K562 (cell line): ENCODE measurements around the gene SERTAD1. TPM values are rescaled to one million over a fixed set of nuclear protein-coding genes. Genes with fewer than 3 reads are reported as not detected.

ENCODE experiments used
- ATAC-seq: fragments of 200-7000 bp; cut with Tn5 transposase; 3 replicates; pipeline ENCODE4 v1.9.1; 2020; ENCODE audit warnings: moderate library complexity
- BruUV-seq: library from RNA; stranded (reverse); fragments of 400-500 nt; replicated peaks from 2 replicates; lab custom pipeline; 2021; lab: Mats Ljungman, UMichigan
- CTCF ChIA-PET: fragments of 300-600 bp; formaldehyde crosslinking; extraction: SDS; loops from one replicate; lab custom pipeline; 2021; ENCODE audit warnings: low intra/inter-chr PET ratio; lab: Yijun Ruan, JAX
- POLR2A ChIA-PET: fragments of 300-600, 350-650 bp; sonication (Branson Sonifier 250); formaldehyde crosslinking; extraction: SDS; loops from one replicate; lab custom pipeline; 2021; ENCODE audit warnings: antibody characterized with exemption, inconsistent platforms; lab: Yijun Ruan, JAX
- DNase-seq, 4 experiments: peaks; one replicate each; pipeline versions ENCODE4 v3.0.0 to v3.0.0-alpha.2; 2011 to 2018; ENCODE audit warnings: low spot score in 3 of 4, mixed read lengths in 3 of 4; ENCODE audit errors: extremely low read depth in 1 of 4
- FAIRE-seq: peaks from 2 replicates; lab custom pipeline; 2011; peaks lifted over from hg19 to GRCh38; lab: Jason Lieb, UNC
- H2AFZ ChIP-seq: 2 replicates; pipeline ENCODE4 v1.6.0; 2011; ENCODE audit warnings: low read depth, low read length, control low read depth, inconsistent platforms
- H3K27ac ChIP-seq: fragments of 200-600 bp; 3 replicates; pipeline ENCODE4 v1.8.0; 2011; ENCODE audit warnings: low read depth, mild to moderate bottlenecking, control low read depth, inconsistent platforms, low read length, moderate library complexity, mixed read lengths; ENCODE audit errors: extremely low read depth
- H3K27me3 ChIP-seq, 2 experiments: fragments of 300-600 bp in 1 of 2; 2 replicates in 1 of 2; 3 replicates in 1 of 2; pipeline versions ENCODE4 v1.6.0 to v1.8.0; 2011; ENCODE audit warnings: inconsistent platforms in 2 of 2, low read length in 2 of 2, mild to moderate bottlenecking in 1 of 2, mixed read lengths in 1 of 2, moderate library complexity in 1 of 2; ENCODE audit not compliant: control insufficient read depth in 2 of 2, insufficient read depth in 2 of 2
- H3K36me3 ChIP-seq: fragments of 300-600 bp; 3 replicates; pipeline ENCODE4 v1.8.0; 2011; ENCODE audit warnings: mild to moderate bottlenecking, low read length, inconsistent platforms; ENCODE audit not compliant: control insufficient read depth, insufficient read depth
- H3K4me1 ChIP-seq, 2 experiments: fragments of 200-600 bp in 1 of 2; replicated peaks in 1 of 2; 2 replicates in 1 of 2; 3 replicates in 1 of 2; pipeline versions ENCODE4 v1.5.1 to v1.8.0; 2011; ENCODE audit warnings: inconsistent platforms in 2 of 2, low read length in 2 of 2, mild to moderate bottlenecking in 1 of 2, mixed read lengths in 1 of 2, moderate library complexity in 1 of 2; ENCODE audit not compliant: control insufficient read depth in 2 of 2, insufficient read depth in 2 of 2
- H3K4me2 ChIP-seq: 2 replicates; pipeline ENCODE4 v1.6.1; 2011; ENCODE audit warnings: low read length, control low read depth, inconsistent platforms, mixed read lengths; ENCODE audit not compliant: insufficient read depth
- H3K4me3 ChIP-seq: fragments of 200-600 bp; sonication (generic), shearing (Covaris generic); 2 replicates; pipeline ENCODE4 v1.5.1; 2016; ENCODE audit warnings: control low read depth, inconsistent platforms
- H3K79me2 ChIP-seq: fragments of 200-600 bp; 3 replicates; pipeline ENCODE4 v1.8.0; 2011; ENCODE audit warnings: low read length, inconsistent platforms; ENCODE audit not compliant: control insufficient read depth, insufficient read depth
- H3K9ac ChIP-seq, 2 experiments: 2 replicates each; pipeline versions ENCODE4 v1.6.0 to v1.6.1; 2011; ENCODE audit warnings: low read depth in 2 of 2, low read length in 2 of 2, control low read depth in 1 of 2, inconsistent platforms in 1 of 2, mild to moderate bottlenecking in 1 of 2, mixed read lengths in 1 of 2; ENCODE audit not compliant: insufficient read depth in 1 of 2
- H3K9me1 ChIP-seq: one replicate; pipeline ENCODE4 v1.6.0; 2011; ENCODE audit warnings: inconsistent platforms, mild to moderate bottlenecking, low read length, moderate library complexity; ENCODE audit not compliant: control insufficient read depth, insufficient read depth
- H3K9me3 ChIP-seq: replicated peaks from 2 replicates; pipeline ENCODE4 v1.5.1; 2011; ENCODE audit warnings: low read depth, low read length, inconsistent platforms; ENCODE audit not compliant: control insufficient read depth, insufficient read depth
- H4K20me1 ChIP-seq: replicated peaks from 2 replicates; pipeline ENCODE4 v1.6.1; 2011; ENCODE audit warnings: low read length, inconsistent platforms, mixed read lengths; ENCODE audit not compliant: control insufficient read depth, insufficient read depth
- BCL6 ChIP-seq: fragments of 250-450 bp; sonication (Bioruptor Pico); IDR thresholded peaks from 2 replicates; pipeline ENCODE4 v1.4.0; 2020
- BMI1 ChIP-seq: fragments of 150-350 bp; IDR thresholded peaks from 2 replicates; pipeline ENCODE4 v1.6.1; 2014; ENCODE audit warnings: low read length
- CREB3 ChIP-seq: fragments of 450-650 bp; conservative IDR thresholded peaks from 2 replicates; pipeline ENCODE4 v1.6.1; 2016; ENCODE audit warnings: missing genetic modification characterization, low read depth, mild to moderate bottlenecking, missing compliant biosample characterization, moderate library complexity
- CREM ChIP-seq: IDR thresholded peaks from 2 replicates; pipeline ENCODE4 v1.6.1; 2014; ENCODE audit warnings: antibody characterized with exemption, low read depth
- CTCFL ChIP-seq: IDR thresholded peaks from 2 replicates; pipeline ENCODE4 v1.6.1; 2011; ENCODE audit warnings: borderline replicate concordance, low read depth, mild to moderate bottlenecking, moderate library complexity, low read length; ENCODE audit not compliant: insufficient read depth, poor library complexity, severe bottlenecking
- FOSL1 ChIP-seq: fragments of 200-800 bp; sonication (Bioruptor generic); conservative IDR thresholded peaks from 2 replicates; pipeline ENCODE4 v1.6.1; 2016; ENCODE audit warnings: missing genetic modification characterization, missing compliant biosample characterization
- GATAD2B ChIP-seq: fragments of 450-650 bp; IDR thresholded peaks from 2 replicates; pipeline ENCODE4 v1.6.1; 2017; ENCODE audit warnings: mild to moderate bottlenecking, borderline replicate concordance
- HNRNPLL ChIP-seq: fragments of 200-400 bp; formaldehyde crosslinking; IDR thresholded peaks from 2 replicates; pipeline ENCODE4 v1.6.1; 2017; ENCODE audit warnings: low read length, low read depth, mild to moderate bottlenecking; ENCODE audit not compliant: poor library complexity, severe bottlenecking
- JUND ChIP-seq, 2 experiments: IDR thresholded peaks; 2 replicates in 1 of 2; 3 replicates in 1 of 2; pipeline ENCODE4 v1.6.1; 2011; ENCODE audit warnings: borderline replicate concordance in 2 of 2, low read depth in 2 of 2, low read length in 2 of 2, improper control_type of control experiment in 1 of 2, missing biosample characterization in 1 of 2, missing genetic modification characterization in 1 of 2, missing genetic modification reagents in 1 of 2
- NFYB ChIP-seq: IDR thresholded peaks from 2 replicates; pipeline ENCODE4 v1.6.1; 2011; ENCODE audit warnings: mild to moderate bottlenecking, moderate library complexity; ENCODE audit not compliant: insufficient read length; ENCODE audit errors: extremely low read depth
- PRPF4 ChIP-seq: fragments of 200-400 bp; formaldehyde crosslinking; IDR thresholded peaks from one replicate; pipeline ENCODE4 v1.6.1; 2017; ENCODE audit warnings: low read length, low read depth, mild to moderate bottlenecking; ENCODE audit not compliant: insufficient read depth, poor library complexity, severe bottlenecking
- RFX1 ChIP-seq: fragments of 450-650 bp; IDR thresholded peaks from 2 replicates; pipeline ENCODE4 v1.6.1; 2016; ENCODE audit warnings: mild to moderate bottlenecking, moderate library complexity
- SNAPC5 ChIP-seq: fragments of 250-450 bp; sonication (Bioruptor Pico); IDR thresholded peaks from 2 replicates; pipeline ENCODE4 v1.8.0; 2021; ENCODE audit warnings: moderate library complexity, mild to moderate bottlenecking, inconsistent platforms
- TRIM25 ChIP-seq: fragments of 450-650 bp; IDR thresholded peaks from 2 replicates; pipeline ENCODE4 v1.7.0; 2016; ENCODE audit warnings: borderline replicate concordance
- ZKSCAN8 ChIP-seq: fragments of 200-800 bp; sonication (Bioruptor generic); IDR thresholded peaks from 2 replicates; pipeline ENCODE4 v1.6.1; 2016; ENCODE audit warnings: missing genetic modification characterization, missing compliant biosample characterization
- ZNF3 ChIP-seq: fragments of 250-450 bp; sonication (Bioruptor Pico); IDR thresholded peaks from 2 replicates; pipeline ENCODE4 v1.5.0; 2021; ENCODE audit warnings: mild to moderate bottlenecking, moderate library complexity
- WGBS: fragments of 100-300 bp; shearing (Covaris generic); methylation state at CpG from one replicate; pipeline ENCODE4 v1.1.6; 2016; ENCODE audit warnings: low coverage, mixed read lengths; ENCODE audit not compliant: insufficient coverage; ENCODE audit errors: missing lambda C conversion rate; 5-methylcytosine and 5-hydroxymethylcytosine counted together
- in situ Hi-C: fragments of 300-500 bp; cut with MboI; formaldehyde crosslinking; loops from 4 replicates; pipeline ENCODE4 v1.15.0; 2018; ENCODE audit warnings: inconsistent platforms, mixed read lengths
- intact Hi-C: fragments of 100-400 bp; cut with micrococcal nuclease; formaldehyde crosslinking; loops from 2 replicates; pipeline ENCODE4 v1.14.2; 2022
- polyA plus RNA-seq, 8 experiments: library from polyadenylated mRNA; depleted of rRNA in 4 of 8; stranded (reverse) in 5 of 8; unstranded in 3 of 8; fragments of >200 nt; fragmentation: Nextera tagmentation in 2 of 8; fragmentation: Illumina TruSeq in 1 of 8; extraction: Ambion mirVana in 2 of 8; extraction: Trizol in 1 of 8; gene quantifications; 2 replicates each; pipeline versions ENCODE4 v1.2.1 to v1.2.3, GENCODE V29; 2011 to 2014; ENCODE audit warnings: inconsistent platforms in 1 of 8, missing spikeins in 1 of 8
- total RNA-seq, 7 experiments: library from RNA; depleted of rRNA in 6 of 7; stranded (reverse); fragments of >200 nt in 6 of 7; fragmentation: Illumina TruSeq in 2 of 7; extraction: Trizol in 2 of 7; gene quantifications; 2 replicates each; pipeline versions ENCODE4 v1.2.1 to v1.2.3, GENCODE V29; 2011 to 2021; ENCODE audit warnings: low replicate concordance in 1 of 7

SERTAD1 gene
- total and polyA plus RNA-seq, 9 of the 15 experiments (the other 6 are each of a cell fraction or from before 2014, with no cell fraction given), result 0.15 to 8.7 (median 4.9) TPM

DNA sequence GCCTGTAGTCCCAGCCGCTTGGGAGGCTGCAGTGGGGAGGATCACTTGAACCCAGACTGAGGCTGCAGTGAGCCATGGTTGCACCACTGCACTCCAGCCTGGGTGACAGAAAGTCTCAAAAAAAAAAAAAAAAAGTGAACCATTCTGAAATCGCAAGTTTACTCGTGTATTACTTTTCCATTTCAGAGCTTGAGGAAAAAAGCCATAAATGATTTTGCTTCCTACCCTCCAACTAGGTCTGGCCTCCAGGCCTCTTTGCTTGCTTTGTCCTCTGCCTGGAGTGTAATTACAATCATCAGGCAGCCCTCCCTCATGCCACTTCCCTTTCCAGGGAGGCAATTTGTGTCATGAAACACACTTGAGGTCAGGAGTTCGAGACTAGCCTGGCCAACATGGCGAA lies 31.3 kb upstream of the SERTAD1 start:
- in situ Hi-C loops, result no loop called here
- TF ChIP-seq CREB3 (tag), result no peak
- TF ChIP-seq SNAPC5 (CRISPR knock-in tag), result no peak
- TF ChIP-seq JUND (IDR thresholded peaks at IDR 0.05; ENCODE audit: borderline replicate concordance, low read depth, low read length), result no peak
- no peak for TF ChIP-seq JUND (tag; IDR thresholded peaks at IDR 0.05; ENCODE audit: borderline replicate concordance, low read depth, low read length)
- no peak for TF ChIP-seq GATAD2B
- TF ChIP-seq RFX1, result no peak
- no peak for TF ChIP-seq ZNF3 (CRISPR knock-in tag)
- TF ChIP-seq FOSL1 (tag), result no peak
- no peak for TF ChIP-seq NFYB
- no peak for TF ChIP-seq BMI1
- no peak for TF ChIP-seq CTCFL
- TF ChIP-seq ZKSCAN8 (CRISPR knock-in tag), result no peak
- no peak for TF ChIP-seq BCL6 (CRISPR knock-in tag)
- no peak for TF ChIP-seq TRIM25
- TF ChIP-seq HNRNPLL, result no peak
- no peak for TF ChIP-seq CREM
- no peak for TF ChIP-seq PRPF4

More for the DNA sequence above, 31.3 kb upstream of the SERTAD1 start:
- no TSS peak for BruUV-seq
- peaks cover 72% of the 10 kb centered on the region for H3K36me3 ChIP-seq
- ChIA-PET POLR2A (interaction anchor here (0.7 to 3.6 kb wide), 3 partner anchors 10 to 145 kb away, joined by 3 to 17 read pairs (median 5); no protein-coding TSS in a partner anchor), CTCF (no interaction called here)
- peaks cover 4% of the 10 kb centered on the region for H3K9me1 ChIP-seq
- peaks cover 6% of the 10 kb centered on the region for H4K20me1 ChIP-seq
- no peak overlapping the region for H2AFZ ChIP-seq
- no peak for ATAC-seq
- H3K79me2 ChIP-seq, result peaks cover 36% of the 10 kb centered on the region
- H3K27ac ChIP-seq, result no peak overlapping the region
- H3K4me1 ChIP-seq, result peaks cover 4 to 20% of the 10 kb centered on the region in 2 experiments; a peak in 4 of 5 replicates
- intact Hi-C loops, result no loop called here
- no peak overlapping the region for H3K4me2 ChIP-seq
- no peak for DNase-seq
- no peak overlapping the region for H3K4me3 ChIP-seq
- no peaks in the 10 kb centered on the region for H3K9me3 ChIP-seq
- H3K9ac ChIP-seq, result no peak overlapping the region
- no peaks in the 10 kb centered on the region for H3K27me3 ChIP-seq
- 96% methylated on average over 4 of the region's 5 CpGs for WGBS
- no peak for FAIRE-seq
